B cell (primary cell): Measurements from ENCODE around the gene ARHGAP26. TPM values are rescaled to one million over a fixed set of nuclear protein-coding genes. Genes with fewer than 3 reads are reported as not detected.

Experiments used
- ATAC-seq: fragments of 200-7000 bp; cut with Tn5 transposase; one replicate; pipeline ENCODE4 v1.10.0; 2021; ENCODE audit warnings: low read depth, mild to moderate bottlenecking, moderate number of reproducible peaks, moderate library complexity
- CTCF ChIA-PET: fragments of 350-600 bp; sonication (Branson Sonifier 250); formaldehyde crosslinking; loops from one replicate; lab custom pipeline; 2021; ENCODE audit warnings: antibody characterized with exemption, inconsistent platforms; lab: Charles Lee
- POLR2A ChIA-PET: fragments of 350-600 bp; sonication (Branson Sonifier 250); formaldehyde crosslinking; loops from one replicate; lab custom pipeline; 2021; ENCODE audit warnings: antibody characterized with exemption; lab: Charles Lee
- DNase-seq: peaks from one replicate; pipeline ENCODE4 v3.0.0; 2013
- H2AFZ ChIP-seq: 2 replicates; pipeline ENCODE4 v1.6.1; 2012; ENCODE audit warnings: mild to moderate bottlenecking, low read depth, low read length; ENCODE audit not compliant: insufficient read depth, poor library complexity, severe bottlenecking
- H3K27ac ChIP-seq, 2 donors: 1 replicate in 1 of 2; 2 replicates in 1 of 2; pipeline ENCODE4 v1.5.1; 2012 to 2013; ENCODE audit warnings: low read length in 2 of 2, mild to moderate bottlenecking in 2 of 2, moderate library complexity in 1 of 2
- H3K27me3 ChIP-seq, 4 experiments: fragments of 200-600 bp in 1 of 4; sonication (generic) in 1 of 4; replicated peaks in 1 of 4; 1 replicate in 2 of 4; 2 replicates in 2 of 4; pipeline versions ENCODE4 v1.6.1 to v1.7.0; 2013 to 2016; ENCODE audit warnings: low read length in 3 of 4, mild to moderate bottlenecking in 2 of 4, mixed read lengths in 1 of 4, moderate library complexity in 1 of 4; ENCODE audit not compliant: insufficient read depth in 4 of 4, control insufficient read depth in 3 of 4; ENCODE audit errors: control extremely low read depth in 1 of 4
- H3K36me3 ChIP-seq, 2 experiments: replicated peaks in 1 of 2; 1 replicate in 1 of 2; 2 replicates in 1 of 2; pipeline versions ENCODE4 v1.6.1 to v1.7.1; 2013; ENCODE audit warnings: low read length in 1 of 2; ENCODE audit not compliant: insufficient read depth in 2 of 2, control insufficient read depth in 1 of 2; ENCODE audit errors: control extremely low read depth in 1 of 2, extremely low read depth in 1 of 2
- H3K4me1 ChIP-seq, 2 donors: fragments of 200-600 bp in 1 of 2; sonication (generic) in 1 of 2; 1 replicate in 1 of 2; 2 replicates in 1 of 2; pipeline versions ENCODE4 v1.5.1 to v1.6.1; 2013 to 2017; ENCODE audit warnings: low read length in 2 of 2; ENCODE audit not compliant: control insufficient read depth in 2 of 2, insufficient read depth in 2 of 2
- H3K4me2 ChIP-seq: replicated peaks from 2 replicates; pipeline ENCODE3; 2012; ENCODE audit warnings: mild to moderate bottlenecking, low read depth, low read length; ENCODE audit not compliant: poor library complexity, severe bottlenecking
- H3K4me3 ChIP-seq, 5 experiments: fragments of 200-600 bp in 1 of 5; sonication (generic) in 1 of 5; 1 replicate in 3 of 5; 2 replicates in 2 of 5; pipeline versions ENCODE4 v1.5.1 to v1.7.0; 2011 to 2016; ENCODE audit warnings: low read length in 4 of 5, mild to moderate bottlenecking in 4 of 5, low read depth in 2 of 5, control low read depth in 1 of 5, moderate library complexity in 1 of 5; ENCODE audit not compliant: insufficient read depth in 1 of 5; ENCODE audit errors: control extremely low read depth in 1 of 5, extremely low read depth in 1 of 5
- H3K79me2 ChIP-seq: fragments of 200-600 bp; sonication (generic); one replicate; pipeline ENCODE4 v1.6.0; 2016; ENCODE audit warnings: low read length; ENCODE audit not compliant: control insufficient read depth, insufficient read depth
- H3K9ac ChIP-seq: fragments of 200-600 bp; sonication (generic); 2 replicates; pipeline ENCODE4 v1.6.1; 2017; ENCODE audit warnings: mild to moderate bottlenecking, low read length, moderate library complexity
- H3K9me3 ChIP-seq, 3 donors: one replicate each; pipeline versions ENCODE4 v1.6.1 to v1.7.1; 2013; ENCODE audit warnings: low read length in 2 of 3; ENCODE audit not compliant: control insufficient read depth in 2 of 3, insufficient read depth in 1 of 3; ENCODE audit errors: control extremely low read depth in 1 of 3
- H4K20me1 ChIP-seq: 2 replicates; pipeline ENCODE4 v1.6.0; 2012; ENCODE audit warnings: mild to moderate bottlenecking, low read length; ENCODE audit not compliant: insufficient read depth, control insufficient read depth, poor library complexity, severe bottlenecking
- H3K27ac Mint-ChIP-seq: one replicate; pipeline ENCODE4 v1.8.0; 2021; ENCODE audit warnings: mixed read lengths
- H3K27me3 Mint-ChIP-seq: one replicate; pipeline ENCODE4 v1.8.0; 2021; ENCODE audit warnings: mixed read lengths
- H3K4me1 Mint-ChIP-seq: one replicate; pipeline ENCODE4 v1.8.0; 2021; ENCODE audit warnings: mixed read lengths
- H3K4me3 Mint-ChIP-seq: one replicate; pipeline ENCODE4 v1.8.0; 2021; ENCODE audit warnings: mixed read lengths
- H3K9me3 Mint-ChIP-seq: one replicate; pipeline ENCODE4 v1.8.0; 2022; ENCODE audit warnings: mixed read lengths; ENCODE audit not compliant: insufficient read depth
- CTCF ChIP-seq: fragments of 200-600 bp; IDR thresholded peaks from one replicate; pipeline ENCODE4 v1.8.0; 2022; ENCODE audit warnings: antibody characterized with exemption, mild to moderate bottlenecking
- EZH2 ChIP-seq: IDR thresholded peaks from 2 replicates; pipeline ENCODE4 v1.6.1; 2012; ENCODE audit warnings: borderline replicate concordance, low read depth, mild to moderate bottlenecking, moderate library complexity, low read length; ENCODE audit not compliant: insufficient read depth, poor library complexity, severe bottlenecking
- WGBS: methylation state at CpG from one replicate; pipeline ENCODE4 v1.1.5; 2013; ENCODE audit warnings: missing lambda C conversion rate; ENCODE audit not compliant: insufficient coverage; 5-methylcytosine and 5-hydroxymethylcytosine counted together
- intact Hi-C: fragments of 100-400 bp; cut with micrococcal nuclease; formaldehyde crosslinking; loops from one replicate; pipeline ENCODE4 v1.10.0; 2022
- polyA plus RNA-seq: library from polyadenylated mRNA; depleted of rRNA; stranded (reverse); fragments of >200 nt; gene quantifications from 2 replicates; pipeline ENCODE4 v1.2.3, GENCODE V29; 2012
- total RNA-seq, 2 donors: library from RNA; stranded (reverse); fragments of 120-200 nt in 1 of 2; gene quantifications; 1 replicate in 1 of 2; 2 replicates in 1 of 2; pipeline versions ENCODE4 v1.2.3 to v1.2.4, GENCODE V29; 2013 to 2022

The ARHGAP26 gene
- total and polyA plus RNA-seq, 2 donors (not counting 1 experiment from before 2014, with no cell fraction given), result 1.8 to 22.5 TPM

GRCh38 chr5:142777850-142778249 lies 7.7 kb downstream of the ARHGAP26 start:
- Histone ChIP-seq H3K4me1 (no peaks in the 10 kb centered on the region), H3K27ac (no peak overlapping the region), H3K79me2 (peaks cover 41% of the 10 kb centered on the region), H3K9me3 (no peaks in the 10 kb centered on the region), H3K4me2 (no peak overlapping the region), H3K4me3 (no peak overlapping the region), H3K27me3 (no peaks in the 10 kb centered on the region), H3K9ac (no peak overlapping the region), H2AFZ (no peak overlapping the region), H4K20me1 (no peaks in the 10 kb centered on the region), H3K36me3 (no peaks in the 10 kb centered on the region)
- ChIA-PET CTCF (interaction anchor here (1.5 kb wide), 2 partner anchors 9 to 103 kb away, joined by 3 read pairs; no protein-coding TSS in a partner anchor), POLR2A (no interaction called here)
- Mint-ChIP-seq H3K4me1 (peaks cover 11% of the 10 kb centered on the region), H3K27ac (no peak overlapping the region), H3K9me3 (no peaks in the 10 kb centered on the region), H3K4me3 (no peak overlapping the region), H3K27me3 (no peaks in the 10 kb centered on the region)
- ATAC-seq (no peak), DNase-seq (no peak)
- WGBS, result 76% methylated on average over 3 of the region's 3 CpGs
- intact Hi-C loops, result no loop called here
- TF ChIP-seq CTCF (no peak), EZH2 (no peak)

DNA sequence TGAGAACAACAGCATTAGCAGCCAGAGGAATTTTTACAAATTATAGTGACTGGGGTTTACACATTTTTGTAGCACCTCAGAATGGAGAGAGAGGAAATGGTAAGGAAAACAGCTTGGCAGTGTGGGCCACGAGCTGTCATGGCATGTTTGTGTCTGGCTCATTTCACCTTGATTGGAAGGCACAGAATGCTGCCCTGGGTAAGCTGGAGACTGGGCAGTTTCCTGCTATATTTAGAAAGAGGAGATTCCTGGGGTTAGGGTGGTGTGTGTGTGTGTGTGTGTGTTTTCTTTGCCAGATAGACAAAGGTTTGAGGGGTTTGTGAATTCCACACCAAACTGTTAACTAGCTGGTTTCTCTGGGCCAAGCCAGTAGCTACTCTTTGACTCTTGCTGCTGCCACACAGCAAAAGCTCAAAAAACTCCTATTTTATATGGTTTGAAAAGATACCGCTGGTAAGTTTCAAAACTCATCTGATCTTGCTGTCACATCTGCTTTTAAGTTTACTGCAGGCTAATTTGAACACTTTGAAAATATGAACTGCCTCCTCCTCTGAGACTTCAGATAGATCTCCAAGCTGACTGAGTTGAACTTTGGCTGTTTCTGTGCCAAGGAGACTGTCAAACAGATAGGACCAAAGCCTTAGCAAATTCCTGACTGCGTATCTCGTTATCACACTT lies 9.1 kb downstream of the ARHGAP26 start:
- Mint-ChIP-seq H3K27ac (no peak overlapping the region), H3K4me3 (no peak overlapping the region), H3K9me3 (no peaks in the 10 kb centered on the region), H3K4me1 (peaks cover 19% of the 10 kb centered on the region), H3K27me3 (no peaks in the 10 kb centered on the region)
- TF ChIP-seq CTCF (no peak), EZH2 (no peak)
- CTCF ChIA-PET, result interaction anchor here (0.5 to 1.4 kb wide), 4 partner anchors 9 to 88 kb away, joined by 3 to 6 read pairs (median 4); partner anchors contain the start of gene ARHGAP26
- no peak overlapping the region for H3K27ac ChIP-seq
- no peaks in the 10 kb centered on the region for H4K20me1 ChIP-seq
- ATAC-seq (no peak), DNase-seq (no peak)
- no peak overlapping the region for H2AFZ ChIP-seq
- peaks cover 0 to 4% of the 10 kb centered on the region in 2 donors for H3K4me1 ChIP-seq
- no peaks in the 10 kb centered on the region for H3K9me3 ChIP-seq
- no peaks in the 10 kb centered on the region for H3K36me3 ChIP-seq
- WGBS, result 38% methylated on average over 1 of the region's 4 CpGs
- POLR2A ChIA-PET, result interaction anchor here (1.4 kb wide), 1 partner anchor 9 kb away, joined by 5 read pairs; the partner anchor contains the start of gene ARHGAP26
- no peak overlapping the region for H3K4me3 ChIP-seq
- intact Hi-C loops, result no loop called here
- H3K4me2 ChIP-seq, result no peak overlapping the region
- H3K79me2 ChIP-seq, result peaks cover 41% of the 10 kb centered on the region
- H3K9ac ChIP-seq, result no peak overlapping the region
- H3K27me3 ChIP-seq, result no peaks in the 10 kb centered on the region
